ENCODE results near the gene GTSE1.
A peak's percentile ranks its signal among the peaks of the same experiment; 100 is the strongest.
"Not testable (repeated sequence)": the region's sequence is repeated elsewhere in the genome, so short reads cannot be mapped to it uniquely, and the experiment has no call there.

The GTSE1 gene

GRCh38 chr22:46263216-46263590, 33.5 kb upstream of the GTSE1 start, which contains the start of gene PKDREJ:
PKDREJ (minus strand) TSS chr22:46263343; CDS start chr22:46263322, 21 bp downstream.
- no peak for ATAC-seq
- TF ChIP-seq SNAI2 (CRISPR knock-in tag; IDR thresholded peaks at IDR 0.05) = no peak
- TF ChIP-seq TOX (CRISPR knock-in tag; IDR thresholded peaks at IDR 0.05; ENCODE audit: borderline replicate concordance) = no peak
- no peak for TF ChIP-seq POU6F1 (CRISPR knock-in tag; IDR thresholded peaks at IDR 0.05; ENCODE audit: borderline replicate concordance, low read depth)
- TF ChIP-seq OSR1 (CRISPR knock-in tag; IDR thresholded peaks at IDR 0.05) = no peak
- no peak for TF ChIP-seq ZFP30 (CRISPR knock-in tag; IDR thresholded peaks at IDR 0.05)
- no peak for TF ChIP-seq GLIS3 (CRISPR knock-in tag; IDR thresholded peaks at IDR 0.05)
- TF ChIP-seq PATZ1 (CRISPR knock-in tag; IDR thresholded peaks at IDR 0.05; ENCODE audit: borderline replicate concordance) = no peak
- TF ChIP-seq BACH2 (CRISPR knock-in tag; IDR thresholded peaks at IDR 0.05; ENCODE audit: borderline replicate concordance) = no peak
- no peak for TF ChIP-seq ZC3H10 (CRISPR knock-in tag; IDR thresholded peaks at IDR 0.05)
- TF ChIP-seq ZNF70 (CRISPR knock-in tag; IDR thresholded peaks at IDR 0.05) = no peak
- TF ChIP-seq PPARA (CRISPR knock-in tag; IDR thresholded peaks at IDR 0.05; ENCODE audit: borderline replicate concordance) = no peak
- TF ChIP-seq, protein P1, sequence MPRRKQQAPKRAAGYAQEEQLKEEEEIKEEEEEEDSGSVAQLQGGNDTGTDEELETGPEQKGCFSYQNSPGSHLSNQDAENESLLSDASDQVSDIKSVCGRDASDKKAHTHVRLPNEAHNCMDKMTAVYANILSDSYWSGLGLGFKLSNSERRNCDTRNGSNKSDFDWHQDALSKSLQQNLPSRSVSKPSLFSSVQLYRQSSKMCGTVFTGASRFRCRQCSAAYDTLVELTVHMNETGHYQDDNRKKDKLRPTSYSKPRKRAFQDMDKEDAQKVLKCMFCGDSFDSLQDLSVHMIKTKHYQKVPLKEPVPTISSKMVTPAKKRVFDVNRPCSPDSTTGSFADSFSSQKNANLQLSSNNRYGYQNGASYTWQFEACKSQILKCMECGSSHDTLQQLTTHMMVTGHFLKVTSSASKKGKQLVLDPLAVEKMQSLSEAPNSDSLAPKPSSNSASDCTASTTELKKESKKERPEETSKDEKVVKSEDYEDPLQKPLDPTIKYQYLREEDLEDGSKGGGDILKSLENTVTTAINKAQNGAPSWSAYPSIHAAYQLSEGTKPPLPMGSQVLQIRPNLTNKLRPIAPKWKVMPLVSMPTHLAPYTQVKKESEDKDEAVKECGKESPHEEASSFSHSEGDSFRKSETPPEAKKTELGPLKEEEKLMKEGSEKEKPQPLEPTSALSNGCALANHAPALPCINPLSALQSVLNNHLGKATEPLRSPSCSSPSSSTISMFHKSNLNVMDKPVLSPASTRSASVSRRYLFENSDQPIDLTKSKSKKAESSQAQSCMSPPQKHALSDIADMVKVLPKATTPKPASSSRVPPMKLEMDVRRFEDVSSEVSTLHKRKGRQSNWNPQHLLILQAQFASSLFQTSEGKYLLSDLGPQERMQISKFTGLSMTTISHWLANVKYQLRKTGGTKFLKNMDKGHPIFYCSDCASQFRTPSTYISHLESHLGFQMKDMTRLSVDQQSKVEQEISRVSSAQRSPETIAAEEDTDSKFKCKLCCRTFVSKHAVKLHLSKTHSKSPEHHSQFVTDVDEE (CRISPR knock-in tag; IDR thresholded peaks at IDR 0.05) = no peak

DNA sequence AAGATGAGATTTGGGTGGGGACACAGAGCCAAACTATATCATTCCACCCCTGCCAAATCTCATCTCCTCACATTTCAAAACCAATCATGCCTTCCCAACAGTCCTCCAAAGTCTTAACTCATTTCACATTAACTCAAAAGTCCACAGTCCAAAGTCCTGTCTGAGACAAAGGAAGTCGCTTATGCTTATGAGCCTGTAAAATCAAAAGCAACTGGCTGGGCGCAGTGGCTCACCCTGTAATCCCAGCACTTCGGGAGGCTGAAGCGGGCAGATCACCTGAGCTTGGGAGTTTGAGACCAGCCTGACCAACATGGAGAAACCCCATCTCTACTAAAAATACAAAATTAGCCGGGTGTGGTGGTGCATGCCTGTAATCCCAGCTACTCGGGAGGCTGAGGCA, 32.1 kb upstream of the GTSE1 start:
- ATAC-seq = not testable (repeated sequence)

- ATAC-seq = not testable (repeated sequence)
These were observed 31.0 kb upstream of the GTSE1 start for GRCh38 chr22:46265627-46266026.

DNA sequence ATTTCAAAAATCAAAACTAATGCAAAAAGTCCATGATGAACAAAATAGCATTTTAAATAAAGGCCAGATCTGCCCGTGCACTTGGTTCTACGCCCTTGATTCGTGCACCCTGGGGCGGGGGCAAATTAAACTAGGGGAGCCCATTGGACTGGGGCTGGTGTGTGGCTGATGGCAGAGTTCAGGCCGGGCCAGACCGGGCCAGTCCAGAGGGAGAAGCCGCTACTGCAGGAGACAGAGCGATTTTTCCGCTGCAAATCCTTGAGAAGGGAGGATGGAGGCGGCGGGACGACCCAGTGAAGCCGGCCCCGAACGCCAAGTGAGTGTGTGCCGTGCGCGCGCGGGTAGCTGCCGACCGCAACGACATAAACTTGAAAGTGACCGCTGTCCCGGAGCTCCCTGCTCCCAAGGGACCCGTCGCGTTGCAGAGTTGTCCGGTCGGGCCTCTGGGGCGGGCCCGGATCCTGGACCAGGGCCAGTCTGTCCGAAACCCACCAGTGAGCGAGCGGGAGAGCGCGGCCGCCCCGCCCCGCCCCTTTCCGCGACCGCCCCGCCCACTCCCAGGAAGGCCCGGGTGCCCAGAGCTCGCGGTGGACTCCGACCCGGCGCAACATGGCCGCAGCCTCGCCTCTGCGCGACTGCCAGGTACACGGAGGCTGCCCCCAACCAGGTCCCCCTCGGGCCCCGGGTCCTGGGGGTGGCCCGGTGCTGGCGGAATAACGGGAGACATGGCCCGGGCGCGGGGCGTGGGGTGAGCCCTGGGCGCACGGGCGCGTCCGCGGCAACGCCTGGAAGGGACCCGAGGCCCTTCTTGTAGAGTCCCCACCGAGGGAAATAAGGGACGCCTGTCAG, 29.0 kb upstream of the GTSE1 start, which contains the start of gene TTC38:
TTC38 (plus strand) TSS at position 578 of the 849 bp plus-strand sequence; CDS start at position 610, 32 bp downstream.
- TF ChIP-seq, protein P1 (CRISPR knock-in tag; IDR thresholded peaks at IDR 0.05) = no peak
- TF ChIP-seq GLIS3 (CRISPR knock-in tag; IDR thresholded peaks at IDR 0.05) = no peak
- no peak for TF ChIP-seq CSRNP3 (CRISPR knock-in tag; IDR thresholded peaks at IDR 0.05)
- TF ChIP-seq RARB (CRISPR knock-in tag; IDR thresholded peaks at IDR 0.05) = no peak
- ATAC-seq = peak; percentile 98

Measured in SK-N-SH treated with all-trans-retinoic acid at 6 μM for 48 hours (cell line).